HEK293 (cell line): ENCODE data around the gene HOTAIR.
A peak's percentile ranks its signal among the peaks of the same experiment; 100 is the strongest.

Source experiments
- CTCF ChIA-PET: fragments of 350-600 bp; formaldehyde crosslinking; extraction: SDS; loops from one replicate; lab custom pipeline; 2021; ENCODE audit warnings: antibody characterized with exemption; lab: Yijun Ruan, JAX
- POLR2A ChIA-PET: fragments of 300-600 bp; formaldehyde crosslinking; extraction: SDS; loops from one replicate; lab custom pipeline; 2020; ENCODE audit warnings: antibody characterized with exemption, inconsistent platforms; lab: Yijun Ruan, JAX
- H3K27ac ChIP-seq: fragments of 200-500 bp; sonication (Bioruptor generic); 2 replicates; pipeline ENCODE4 v1.5.1; 2014; ENCODE audit warnings: low read depth, low read length, control low read depth, inconsistent platforms; ENCODE audit errors: extremely low read depth
- H3K36me3 ChIP-seq, 2 experiments: fragments of 200-500 bp in 1 of 2; sonication (Bioruptor generic) in 1 of 2; 1 replicate in 1 of 2; 2 replicates in 1 of 2; pipeline ENCODE4 v1.5.1; 2014 to 2017; ENCODE audit warnings: inconsistent platforms in 2 of 2, low read length in 2 of 2; ENCODE audit not compliant: control insufficient read depth in 2 of 2, insufficient read depth in 1 of 2
- H3K4me1 ChIP-seq: fragments of 200-500 bp; sonication (Bioruptor generic); 2 replicates; pipeline ENCODE4 v1.5.1; 2014; ENCODE audit warnings: mild to moderate bottlenecking, low read length, inconsistent platforms; ENCODE audit not compliant: control insufficient read depth, insufficient read depth
- H3K4me3 ChIP-seq: 2 replicates; pipeline ENCODE4 v1.5.1; 2011; ENCODE audit warnings: low read depth, mild to moderate bottlenecking, control low read depth, low read length, moderate library complexity
- H3K9me3 ChIP-seq: fragments of 200-500 bp; sonication (Bioruptor generic); 2 replicates; pipeline ENCODE4 v1.5.1; 2014; ENCODE audit warnings: low read depth, low read length, inconsistent platforms; ENCODE audit not compliant: control insufficient read depth, insufficient read depth
- BCL11B ChIP-seq: fragments of 450-650 bp; formaldehyde crosslinking; IDR thresholded peaks from 2 replicates; pipeline ENCODE4 v1.5.1; 2016; ENCODE audit warnings: low read depth, missing biosample characterization, missing genetic modification characterization
- CTCF ChIP-seq: fragments of 450-650 bp; formaldehyde crosslinking; IDR thresholded peaks from 2 replicates; pipeline ENCODE4 v1.5.1; 2016; ENCODE audit warnings: missing biosample characterization, missing genetic modification characterization
- HIC1 ChIP-seq: fragments of 450-650 bp; formaldehyde crosslinking; IDR thresholded peaks from 2 replicates; pipeline ENCODE4 v1.5.1; 2016; ENCODE audit warnings: missing biosample characterization, missing genetic modification characterization
- IKZF3 ChIP-seq: fragments of 450-650 bp; IDR thresholded peaks from 2 replicates; pipeline ENCODE4 v1.5.0; 2018; ENCODE audit warnings: missing biosample characterization, mild to moderate bottlenecking, missing genetic modification characterization, moderate library complexity
- PATZ1 ChIP-seq: fragments of 450-650 bp; formaldehyde crosslinking; IDR thresholded peaks from 2 replicates; pipeline ENCODE4 v1.5.1; 2016; ENCODE audit warnings: missing biosample characterization, missing genetic modification characterization
- PRDM2 ChIP-seq: fragments of 450-650 bp; formaldehyde crosslinking; IDR thresholded peaks from 2 replicates; pipeline ENCODE4 v1.5.1; 2016; ENCODE audit warnings: missing biosample characterization, missing genetic modification characterization, borderline replicate concordance
- ZBTB6 ChIP-seq: fragments of 450-650 bp; formaldehyde crosslinking; IDR thresholded peaks from 2 replicates; pipeline ENCODE4 v1.5.1; 2017; ENCODE audit warnings: missing biosample characterization, missing genetic modification characterization
- ZBTB8A ChIP-seq: fragments of 450-650 bp; formaldehyde crosslinking; IDR thresholded peaks from 2 replicates; pipeline ENCODE4 v1.5.1; 2016; ENCODE audit warnings: missing biosample characterization, missing genetic modification characterization
- ZFP3 ChIP-seq: fragments of 450-650 bp; formaldehyde crosslinking; IDR thresholded peaks from 2 replicates; pipeline ENCODE4 v1.5.1; 2016; ENCODE audit warnings: low read depth, missing biosample characterization, missing genetic modification characterization
- ZNF449 ChIP-seq: fragments of 450-650 bp; formaldehyde crosslinking; IDR thresholded peaks from 2 replicates; pipeline ENCODE4 v1.5.1; 2017; ENCODE audit warnings: missing biosample characterization, mild to moderate bottlenecking, missing genetic modification characterization, moderate library complexity
- ZNF530 ChIP-seq: fragments of 450-650 bp; formaldehyde crosslinking; IDR thresholded peaks from 2 replicates; pipeline ENCODE4 v1.5.1; 2016; ENCODE audit warnings: low read depth, missing biosample characterization, missing genetic modification characterization
- ZNF548 ChIP-seq: fragments of 450-650 bp; formaldehyde crosslinking; IDR thresholded peaks from 2 replicates; pipeline ENCODE4 v1.5.1; 2016; ENCODE audit warnings: missing biosample characterization, missing genetic modification characterization
- ZNF571 ChIP-seq: fragments of 450-650 bp; formaldehyde crosslinking; IDR thresholded peaks from 2 replicates; pipeline ENCODE4 v1.5.0; 2017; ENCODE audit warnings: missing biosample characterization, missing genetic modification characterization
- ZSCAN18 ChIP-seq: fragments of 450-650 bp; formaldehyde crosslinking; IDR thresholded peaks from 2 replicates; pipeline ENCODE4 v1.5.1; 2016; ENCODE audit warnings: missing biosample characterization, missing genetic modification characterization
- ZSCAN30 ChIP-seq: fragments of 450-650 bp; IDR thresholded peaks from 2 replicates; pipeline ENCODE4 v1.5.1; 2018; ENCODE audit warnings: missing biosample characterization, mild to moderate bottlenecking, missing genetic modification characterization, moderate library complexity

HOTAIR gene

GRCh38 chr12:53994009-53994263, 19.2 kb upstream of the HOTAIR start (continued):
- TF ChIP-seq PRDM2 (no peak), CTCF (tag by site-specific recombination) (no peak), ZSCAN30 (tag by site-specific recombination) (no peak)

- TF ChIP-seq ZBTB6 (tag by site-specific recombination) (peak; percentile 89), ZBTB8A (tag by site-specific recombination) (no peak), BCL11B (tag by site-specific recombination) (no peak), ZNF530 (no peak), ZSCAN18 (tag by site-specific recombination) (no peak), ZNF548 (tag by site-specific recombination) (no peak), IKZF3 (tag by site-specific recombination) (peak; percentile 69), ZFP3 (tag by site-specific recombination) (no peak), PATZ1 (tag by site-specific recombination) (peak; percentile 13; the same call in 1 of the 2 replicates), ZNF449 (tag by site-specific recombination) (0 out of 2 replicates have a peak, but pooled peaks have one; percentile 9), ZNF571 (tag by site-specific recombination) (no peak), HIC1 (tag by site-specific recombination) (no peak)
- H3K27ac ChIP-seq: no peak overlapping the region; the same call in 1 of the 2 replicates
- H3K36me3 ChIP-seq: no peaks in the 10 kb centered on the region
- ChIA-PET POLR2A (interaction anchor here (0.6 kb wide), 1 partner anchor 24 kb away, joined by 5 read pairs; no protein-coding TSS in a partner anchor), CTCF (interaction anchor here (1.7 to 3.0 kb wide), 3 partner anchors 9 to 247 kb away, joined by 5 to 25 read pairs (median 10); partner anchors contain the start of gene HOXC10)
- H3K9me3 ChIP-seq: no peaks in the 10 kb centered on the region
- peaks cover 44% of the 10 kb centered on the region for H3K4me1 ChIP-seq
- H3K4me3 ChIP-seq: no peak overlapping the region
Observed at GRCh38 chr12:53993162-53994008, 18.6 kb upstream of the HOTAIR start.
